HepG2 (cell line): ENCODE measurements around the gene SLC16A1. TPM values are rescaled to one million over a fixed set of nuclear protein-coding genes. Genes with fewer than 3 reads are reported as not detected.
A peak's percentile ranks its signal among the peaks of the same experiment; 100 is the strongest.

Experiments
- ARID2 ChIP-seq: sonication (generic); formaldehyde crosslinking; IDR thresholded peaks from 2 replicates; pipeline ENCODE4 v1.8.1; 2022; ENCODE audit warnings: mild to moderate bottlenecking, missing genetic modification reagents, borderline replicate concordance
- ASH2L ChIP-seq: fragments of 300-600, 200-600 bp; sonication (generic); IDR thresholded peaks from 2 replicates; pipeline ENCODE4 v1.7.0; 2017; ENCODE audit warnings: low read depth, mild to moderate bottlenecking, moderate library complexity, mixed read lengths, low read length; ENCODE audit not compliant: insufficient read length
- FOXO1 ChIP-seq: sonication (generic); formaldehyde crosslinking; IDR thresholded peaks from 2 replicates; pipeline ENCODE4 v1.4.0; 2020; ENCODE audit warnings: missing genetic modification reagents
- GATAD2A ChIP-seq: IDR thresholded peaks from 2 replicates; pipeline ENCODE4 v1.6.1; 2016
- HIVEP1 ChIP-seq: sonication (generic); formaldehyde crosslinking; IDR thresholded peaks from 2 replicates; pipeline ENCODE4 v1.4.0; 2020; ENCODE audit warnings: mild to moderate bottlenecking, missing genetic modification reagents
- HNRNPUL1 ChIP-seq: fragments of 200-400 bp; formaldehyde crosslinking; IDR thresholded peaks from 2 replicates; pipeline ENCODE4 v1.6.1; 2017; ENCODE audit warnings: low read depth, mild to moderate bottlenecking, low read length, moderate library complexity
- NAIF1 ChIP-seq: sonication (generic); formaldehyde crosslinking; IDR thresholded peaks from 2 replicates; pipeline ENCODE4 v1.5.0; 2020; ENCODE audit warnings: mild to moderate bottlenecking, missing genetic modification reagents, borderline replicate concordance
- NFE2L1 ChIP-seq: sonication (generic); formaldehyde crosslinking; IDR thresholded peaks from 2 replicates; pipeline ENCODE4 v1.4.0; 2020; ENCODE audit warnings: missing genetic modification reagents, mild to moderate bottlenecking, borderline replicate concordance
- NFKB2 ChIP-seq: sonication (generic); formaldehyde crosslinking; IDR thresholded peaks from 2 replicates; pipeline ENCODE4 v1.4.0; 2020; ENCODE audit warnings: missing genetic modification reagents, borderline replicate concordance
- TBX2 ChIP-seq: sonication (generic); formaldehyde crosslinking; IDR thresholded peaks from 2 replicates; pipeline ENCODE4 v1.5.0; 2020; ENCODE audit warnings: missing genetic modification reagents, mild to moderate bottlenecking, borderline replicate concordance
- ZBTB38 ChIP-seq: sonication (generic); formaldehyde crosslinking; IDR thresholded peaks from 2 replicates; pipeline ENCODE4 v1.5.1; 2020; ENCODE audit warnings: mild to moderate bottlenecking, missing genetic modification reagents
- ZIK1 ChIP-seq: sonication (generic); formaldehyde crosslinking; IDR thresholded peaks from 2 replicates; pipeline ENCODE4 v1.5.0; 2020; ENCODE audit warnings: mild to moderate bottlenecking, low read depth, missing genetic modification reagents, borderline replicate concordance
- ZNF251 ChIP-seq: sonication (generic); formaldehyde crosslinking; IDR thresholded peaks from 2 replicates; pipeline ENCODE4 v1.9.0; 2021; ENCODE audit warnings: mild to moderate bottlenecking, missing genetic modification reagents
- ZNF3 ChIP-seq: IDR thresholded peaks from 2 replicates; pipeline ENCODE4 v1.7.0; 2017; ENCODE audit warnings: inconsistent platforms
- ZNF326 ChIP-seq: sonication (generic); formaldehyde crosslinking; IDR thresholded peaks from 2 replicates; pipeline ENCODE4 v1.4.0; 2020; ENCODE audit warnings: missing genetic modification reagents, borderline replicate concordance
- ZNF335 ChIP-seq: sonication (generic); formaldehyde crosslinking; IDR thresholded peaks from 2 replicates; pipeline ENCODE4 v1.4.0; 2020; ENCODE audit warnings: missing genetic modification reagents
- ZNF589 ChIP-seq: sonication (generic); formaldehyde crosslinking; conservative IDR thresholded peaks from 2 replicates; pipeline ENCODE4 v1.8.0; 2022; ENCODE audit warnings: mild to moderate bottlenecking, moderate library complexity, missing genetic modification reagents
- ZNF775 ChIP-seq: sonication (generic); formaldehyde crosslinking; IDR thresholded peaks from 2 replicates; pipeline ENCODE4 v1.4.0; 2020; ENCODE audit warnings: missing genetic modification reagents, mild to moderate bottlenecking, moderate library complexity, borderline replicate concordance
- ZNF784 ChIP-seq: sonication (generic); formaldehyde crosslinking; IDR thresholded peaks from 2 replicates; pipeline ENCODE4 v1.5.1; 2020; ENCODE audit warnings: missing genetic modification reagents, mild to moderate bottlenecking, borderline replicate concordance
- ZNF841 ChIP-seq: sonication (generic); formaldehyde crosslinking; IDR thresholded peaks from 2 replicates; pipeline ENCODE4 v1.8.1; 2023; ENCODE audit warnings: missing genetic modification reagents, borderline replicate concordance
- ZNF850 ChIP-seq: sonication (generic); formaldehyde crosslinking; conservative IDR thresholded peaks from 2 replicates; pipeline ENCODE4 v1.9.0; 2021; ENCODE audit warnings: mild to moderate bottlenecking, missing genetic modification reagents
- polyA plus RNA-seq, 8 experiments: library from polyadenylated mRNA; depleted of rRNA in 3 of 8; stranded (reverse) in 7 of 8; unstranded in 1 of 8; fragments of >200 nt; fragmentation: Illumina TruSeq in 4 of 8; extraction: Trizol in 4 of 8; gene quantifications; 2 replicates each; pipeline versions ENCODE4 v1.2.1 to v1.2.3, GENCODE V29; 2011 to 2016; ENCODE audit warnings: low read depth in 4 of 8, missing spikeins in 1 of 8, mixed read lengths in 1 of 8; ENCODE audit not compliant: insufficient read depth in 1 of 8
- total RNA-seq, 5 experiments: library from RNA; depleted of rRNA; stranded (reverse); fragments of >200 nt; fragmentation: Illumina TruSeq; extraction: Trizol; gene quantifications; 2 replicates each; pipeline ENCODE4 v1.2.3, GENCODE V29; 2016; ENCODE audit warnings: low read depth in 1 of 5
- TF ChIP-seq, protein P1 (sequence below): sonication (generic); formaldehyde crosslinking; IDR thresholded peaks from 2 replicates; pipeline ENCODE4 v1.8.0; 2022; ENCODE audit warnings: missing genetic modification reagents, mild to moderate bottlenecking, inconsistent platforms, borderline replicate concordance
- TF ChIP-seq, protein P2 (sequence below), 2 experiments: sonication (generic) in 1 of 2; formaldehyde crosslinking in 1 of 2; IDR thresholded peaks; 2 replicates each; pipeline versions ENCODE4 v1.6.1 to v1.9.0; 2014 to 2022; ENCODE audit warnings: antibody characterized with exemption in 1 of 2, borderline replicate concordance in 1 of 2, inconsistent platforms in 1 of 2, low read depth in 1 of 2, missing genetic modification reagents in 1 of 2

SLC16A1 gene
- total and polyA plus RNA-seq, 2 of the 13 experiments (the other 11 are each of a cell fraction or from before 2014, with no cell fraction given), result 106 to 142 TPM

DNA sequence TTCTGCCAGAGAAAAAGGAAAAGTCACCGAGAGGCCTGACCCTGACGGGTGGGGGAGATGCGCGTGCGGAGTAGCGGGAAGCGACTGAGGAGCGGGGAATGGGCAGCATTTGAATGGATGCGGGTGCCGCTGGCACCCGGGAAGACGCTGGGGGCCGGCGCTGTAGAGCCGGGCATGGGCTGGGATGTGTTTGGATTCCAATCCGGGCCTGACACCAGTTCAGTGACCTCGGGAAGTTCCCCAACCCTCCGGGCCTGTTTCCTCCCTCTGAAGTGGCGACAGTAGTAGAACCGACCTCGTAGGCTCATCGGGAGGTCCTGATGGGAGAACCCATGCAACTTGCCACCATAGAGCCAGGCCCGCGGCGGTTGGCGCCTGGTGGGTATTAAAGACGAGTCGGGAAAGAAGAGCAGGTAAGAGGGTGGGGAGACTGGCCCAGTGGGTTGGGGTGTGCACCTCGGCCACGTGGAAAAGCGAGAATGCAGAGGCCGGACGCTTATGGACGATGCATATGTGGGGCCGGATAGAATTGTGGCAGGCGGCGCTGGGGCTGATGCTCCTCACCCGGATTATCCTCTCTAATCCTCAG lies 642 bp upstream of the SLC16A1 start (continued):
- TF ChIP-seq ZNF784 (no peak), ASH2L (no peak), HNRNPUL1 (no peak), ZNF589 (CRISPR knock-in tag) (no peak), ZIK1 (no peak; the same call in 1 of the 2 replicates), FOXO1 (CRISPR knock-in tag) (no peak), ZNF850 (CRISPR knock-in tag) (no peak), ARID2 (CRISPR knock-in tag) (0 out of 2 replicates have a peak, but pooled peaks have one; percentile 22), ZNF3 (CRISPR knock-in tag) (no peak), ZNF841 (CRISPR knock-in tag) (0 out of 2 replicates have a peak, but pooled peaks have one; percentile 59), NAIF1 (peak; percentile 64; the same call in 1 of the 2 replicates), GATAD2A (CRISPR knock-in tag) (no peak), ZNF775 (CRISPR knock-in tag) (no peak), NFE2L1 (CRISPR knock-in tag) (no peak), ZBTB38 (CRISPR knock-in tag) (no peak), TBX2 (CRISPR knock-in tag) (no peak), HIVEP1 (CRISPR knock-in tag) (0 out of 2 replicates have a peak, but pooled peaks have one; percentile 44), ZNF251 (no peak), NFKB2 (CRISPR knock-in tag) (no peak), ZNF335 (CRISPR knock-in tag) (no peak), ZNF326 (CRISPR knock-in tag) (no peak)
- TF ChIP-seq, protein P1, sequence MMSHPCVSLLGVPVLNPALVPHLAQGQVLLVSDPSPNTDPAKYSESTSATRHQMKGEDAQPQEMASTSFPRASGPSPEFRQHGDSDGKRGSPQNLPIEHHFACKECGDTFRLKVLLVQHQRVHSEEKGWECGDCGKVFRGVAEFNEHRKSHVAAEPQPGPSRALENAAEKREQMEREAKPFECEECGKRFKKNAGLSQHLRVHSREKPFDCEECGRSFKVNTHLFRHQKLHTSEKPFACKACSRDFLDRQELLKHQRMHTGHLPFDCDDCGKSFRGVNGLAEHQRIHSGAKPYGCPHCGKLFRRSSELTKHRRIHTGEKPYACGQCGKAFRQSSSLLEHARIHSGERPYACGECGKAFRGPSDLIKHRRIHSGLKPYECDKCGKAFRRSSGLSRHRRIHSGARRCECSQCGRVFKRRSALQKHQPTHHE (CRISPR knock-in tag), result no peak
- TF ChIP-seq, protein P2, sequence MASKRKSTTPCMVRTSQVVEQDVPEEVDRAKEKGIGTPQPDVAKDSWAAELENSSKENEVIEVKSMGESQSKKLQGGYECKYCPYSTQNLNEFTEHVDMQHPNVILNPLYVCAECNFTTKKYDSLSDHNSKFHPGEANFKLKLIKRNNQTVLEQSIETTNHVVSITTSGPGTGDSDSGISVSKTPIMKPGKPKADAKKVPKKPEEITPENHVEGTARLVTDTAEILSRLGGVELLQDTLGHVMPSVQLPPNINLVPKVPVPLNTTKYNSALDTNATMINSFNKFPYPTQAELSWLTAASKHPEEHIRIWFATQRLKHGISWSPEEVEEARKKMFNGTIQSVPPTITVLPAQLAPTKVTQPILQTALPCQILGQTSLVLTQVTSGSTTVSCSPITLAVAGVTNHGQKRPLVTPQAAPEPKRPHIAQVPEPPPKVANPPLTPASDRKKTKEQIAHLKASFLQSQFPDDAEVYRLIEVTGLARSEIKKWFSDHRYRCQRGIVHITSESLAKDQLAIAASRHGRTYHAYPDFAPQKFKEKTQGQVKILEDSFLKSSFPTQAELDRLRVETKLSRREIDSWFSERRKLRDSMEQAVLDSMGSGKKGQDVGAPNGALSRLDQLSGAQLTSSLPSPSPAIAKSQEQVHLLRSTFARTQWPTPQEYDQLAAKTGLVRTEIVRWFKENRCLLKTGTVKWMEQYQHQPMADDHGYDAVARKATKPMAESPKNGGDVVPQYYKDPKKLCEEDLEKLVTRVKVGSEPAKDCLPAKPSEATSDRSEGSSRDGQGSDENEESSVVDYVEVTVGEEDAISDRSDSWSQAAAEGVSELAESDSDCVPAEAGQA (IDR thresholded peaks at IDR 0.05; ENCODE audit: low read depth), result no peak
- TF ChIP-seq, protein P2 (CRISPR knock-in tag; IDR thresholded peaks at IDR 0.05; ENCODE audit: borderline replicate concordance), result no peak
